Stimulated activated CD4-positive, alpha-beta T cell treated with anti-CD3 and anti-CD28 coated beads, TNF-alpha, amount 100 ng/mL, for 4 hours (primary cell): ENCODE data around the gene MFAP5.
A peak's percentile ranks its signal among the peaks of the same experiment; 100 is the strongest.

ENCODE experiments used
- DNase-seq, 3 experiments: peaks; one replicate each; pipeline ENCODE4 v3.0.0-alpha.2; 2020; ENCODE audit warnings: low read depth in 3 of 3

The MFAP5 gene, protein sequence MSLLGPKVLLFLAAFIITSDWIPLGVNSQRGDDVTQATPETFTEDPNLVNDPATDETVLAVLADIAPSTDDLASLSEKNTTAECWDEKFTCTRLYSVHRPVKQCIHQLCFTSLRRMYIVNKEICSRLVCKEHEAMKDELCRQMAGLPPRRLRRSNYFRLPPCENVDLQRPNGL

DNA sequence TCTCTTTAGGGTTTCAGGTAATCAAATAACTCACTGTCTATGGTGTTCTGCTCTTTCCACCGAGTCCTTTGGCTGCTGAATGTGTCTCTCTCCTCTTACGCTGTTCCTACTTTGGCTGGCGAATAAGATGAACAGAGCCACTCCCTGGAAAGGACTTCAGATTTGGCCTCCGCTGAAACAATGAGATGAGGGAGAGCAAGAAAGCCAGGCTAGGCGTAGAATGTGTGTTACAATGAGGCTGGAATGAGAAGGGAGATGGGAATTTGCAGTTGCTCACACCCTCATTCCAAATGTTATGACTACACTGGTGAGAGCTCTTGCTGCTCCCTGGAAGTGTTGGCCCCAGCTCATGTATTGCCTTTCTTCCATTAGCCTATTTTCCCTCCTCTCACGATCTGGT lies at the start of gene MFAP5:
TSS of gene MFAP5 (minus strand) at position 234 of the 400 bp plus-strand sequence. CDS start 722 bp downstream, outside the sequence.
- DNase-seq: no peak

DNA sequence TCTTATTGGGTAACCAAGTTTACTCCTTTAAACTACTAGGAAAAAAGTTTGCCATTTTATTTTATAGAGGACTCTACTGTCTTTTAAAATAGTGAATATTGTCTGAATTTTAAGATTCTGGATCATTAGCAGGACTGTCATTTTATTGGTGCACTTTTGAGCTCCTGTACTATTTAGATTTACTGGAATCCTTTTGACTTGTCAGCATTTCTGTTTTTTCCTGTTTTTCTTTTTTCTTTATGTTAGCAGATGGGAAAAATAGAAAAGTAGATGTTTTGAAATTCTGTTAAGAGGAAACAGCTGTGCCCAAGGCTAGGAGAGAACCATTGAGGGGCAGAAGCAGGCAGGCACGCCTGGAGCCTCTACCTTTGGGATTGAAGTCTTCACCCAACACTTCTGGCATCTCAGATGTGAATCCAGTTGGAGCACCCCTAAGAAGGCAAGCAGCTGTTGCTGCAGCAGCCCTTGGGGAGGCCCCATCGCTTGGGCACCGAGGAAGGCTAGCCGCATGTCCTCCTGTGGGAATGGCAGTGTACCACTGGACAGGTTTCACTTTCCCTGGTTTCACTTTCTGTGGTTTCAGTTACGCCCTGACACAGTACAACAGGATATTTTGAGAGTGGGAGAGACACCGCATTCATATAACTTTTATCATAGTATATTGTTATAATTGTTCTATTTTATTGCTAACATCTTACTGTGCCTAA lies 46.7 kb upstream of the MFAP5 start:
- no peak for DNase-seq

DNA sequence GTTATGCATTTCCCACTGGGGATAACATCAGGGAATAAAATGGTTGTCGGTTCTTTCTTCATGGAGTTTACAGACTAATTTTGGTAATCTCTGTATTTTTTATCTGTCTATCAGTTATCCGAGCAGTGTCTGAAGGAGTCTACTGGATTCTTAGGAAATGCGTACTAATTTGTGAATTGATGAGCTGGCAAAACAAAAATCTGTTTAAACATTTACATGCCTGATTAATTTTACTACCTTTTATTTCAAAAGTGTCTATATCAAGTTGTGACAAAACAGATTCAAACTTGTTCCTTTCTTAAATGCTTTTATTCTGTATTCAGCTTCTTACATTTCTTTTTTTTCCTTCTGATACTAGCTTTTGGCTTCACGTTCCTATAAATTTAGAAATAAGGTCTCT lies 39.5 kb upstream of the MFAP5 start:
- DNase-seq: no peak

DNA sequence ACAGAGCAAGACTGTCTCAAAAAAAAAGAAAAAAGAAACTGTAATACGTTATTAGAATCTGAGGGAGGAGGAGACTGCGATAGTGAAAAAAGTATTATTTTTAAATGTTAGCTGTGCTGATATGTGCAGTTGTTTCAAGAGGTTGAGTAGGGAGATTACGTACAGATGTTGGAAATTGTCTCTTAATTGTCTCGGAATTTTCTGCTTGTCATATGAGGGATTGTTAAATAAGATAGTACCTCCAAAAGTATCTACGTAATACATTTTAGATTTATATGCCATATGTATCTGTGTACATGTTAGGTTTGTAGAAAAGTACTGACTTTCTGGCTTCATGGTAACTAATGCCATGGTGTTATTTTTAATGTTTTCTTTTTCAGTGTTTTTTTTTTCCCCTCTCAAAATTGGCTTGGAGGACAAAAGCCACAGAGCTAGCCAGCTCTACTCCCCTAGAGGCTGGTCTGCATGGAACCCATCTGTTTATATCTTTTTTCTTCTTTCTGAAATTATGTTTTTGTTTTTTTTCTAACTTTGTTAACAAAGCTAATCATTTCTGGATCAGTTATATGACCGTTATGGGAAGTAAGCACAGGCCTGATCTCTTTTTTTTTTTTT lies 38.5 kb upstream of the MFAP5 start:
- DNase-seq: no peak

DNA sequence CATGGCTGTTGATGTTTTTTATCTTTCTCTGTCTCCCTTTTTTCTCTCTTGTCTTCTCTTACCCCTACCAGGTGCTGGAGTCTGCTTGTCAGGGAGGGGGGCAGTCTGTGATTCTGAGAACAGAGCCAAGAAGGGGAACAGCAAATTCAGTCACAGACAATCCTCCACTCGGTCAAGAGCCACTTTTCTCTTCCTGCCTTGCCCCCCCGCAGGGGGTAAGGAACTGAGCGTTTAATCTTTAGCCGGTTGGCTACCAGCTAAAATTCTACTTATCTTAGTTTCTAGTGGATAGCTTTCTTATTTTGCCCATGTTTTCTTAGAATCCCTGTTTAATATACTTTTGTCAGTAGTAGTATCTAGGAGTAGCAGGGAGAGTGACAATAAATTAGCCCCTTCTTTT lies 37.1 kb upstream of the MFAP5 start:
- DNase-seq: no peak

DNA sequence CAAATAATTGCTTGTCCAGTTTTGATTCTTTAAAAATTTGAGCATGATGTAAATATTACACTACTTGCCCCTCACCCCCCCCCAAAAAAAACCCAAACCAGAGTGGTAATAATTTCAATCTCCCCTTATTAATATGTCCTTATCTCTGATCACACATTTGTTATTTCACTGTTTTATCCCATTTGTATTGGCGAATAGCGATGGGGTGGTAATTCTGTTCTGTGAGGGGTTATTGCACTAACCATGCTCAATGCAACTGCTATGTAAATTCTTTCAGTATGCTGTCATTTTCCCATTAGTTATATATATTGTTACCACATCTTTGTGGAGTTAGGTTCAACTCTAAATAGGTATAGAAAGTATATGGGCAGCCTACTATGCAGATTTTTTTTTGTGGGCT lies 36.3 kb upstream of the MFAP5 start:
- no peak for DNase-seq

DNA sequence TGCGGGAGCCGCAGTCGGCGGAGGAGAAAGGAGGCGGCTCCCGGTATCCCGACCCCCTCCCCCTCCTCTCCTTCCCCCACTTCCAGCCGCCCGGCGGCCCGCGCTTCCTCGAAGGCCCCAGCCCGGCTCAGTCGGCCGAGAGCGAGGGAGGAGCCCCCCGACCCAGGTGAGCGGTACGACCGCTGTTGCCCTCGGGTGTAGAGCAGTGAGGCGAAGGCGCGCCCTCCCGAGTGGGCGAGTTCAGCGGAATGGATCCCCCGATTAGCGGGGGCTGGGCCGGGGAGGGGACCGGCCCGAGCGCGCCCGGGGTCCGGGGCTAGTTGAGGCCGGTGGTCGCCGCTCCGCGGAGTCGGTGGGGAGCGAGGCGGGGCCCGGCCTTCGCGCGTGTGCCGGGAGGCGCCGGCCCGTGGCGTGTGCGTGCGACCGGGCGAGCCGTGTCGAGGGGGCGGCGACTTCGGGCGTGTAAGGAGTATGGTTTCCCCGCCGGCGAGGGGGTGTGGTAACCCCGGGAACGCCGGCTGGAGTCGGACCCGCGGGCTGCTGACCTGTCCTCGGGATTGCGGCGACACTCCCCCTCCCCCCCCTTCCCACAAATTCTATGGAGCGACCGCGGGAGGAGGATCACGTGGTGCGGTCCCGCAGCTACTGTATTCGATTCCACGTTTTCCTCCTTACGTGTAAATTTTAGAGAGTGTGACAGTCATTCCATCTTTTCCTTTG lies 35.7 kb upstream of the MFAP5 start:
- DNase-seq: peak; percentile 17 to 35 (median 32)

DNA sequence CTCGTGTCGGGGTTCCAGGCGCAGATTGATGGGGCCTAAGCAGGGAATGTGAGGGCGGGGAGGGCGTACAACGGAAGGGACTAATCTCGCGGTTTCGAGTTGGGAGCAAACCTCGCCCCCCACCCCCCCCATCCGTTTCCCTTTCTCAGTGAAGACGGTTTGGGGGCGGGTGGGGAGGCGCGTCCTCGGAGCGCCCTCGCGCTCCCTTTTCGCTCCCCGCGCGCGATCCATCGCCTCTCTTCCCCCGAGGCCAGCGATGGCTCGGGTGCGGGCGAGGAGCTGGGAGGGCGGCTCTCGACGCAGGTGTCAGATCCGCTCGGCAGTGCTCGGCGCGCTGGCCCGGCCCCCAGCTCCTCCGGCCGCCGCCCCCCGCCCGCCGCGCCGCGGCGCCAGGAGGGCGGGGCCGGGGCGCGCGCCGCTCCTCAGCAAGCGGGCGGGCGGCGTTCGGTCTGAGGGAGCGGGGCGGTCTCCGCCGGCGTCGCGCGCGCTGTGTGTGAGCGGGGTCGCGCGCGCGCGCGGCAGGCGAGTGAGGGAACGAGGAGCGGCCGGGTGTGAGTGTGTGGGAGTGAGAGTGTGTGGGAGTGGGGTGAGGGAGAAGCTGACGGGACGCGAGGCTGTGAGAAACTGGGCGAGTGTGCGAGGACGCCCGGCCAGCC lies 35.0 kb upstream of the MFAP5 start, which contains the start of gene RIMKLB:
TSS of gene RIMKLB (plus strand) at position 516 of the 656 bp plus-strand sequence. CDS start 15,876 bp downstream, outside the sequence.
- peak; percentile 62 to 83 (median 79) for DNase-seq

DNA sequence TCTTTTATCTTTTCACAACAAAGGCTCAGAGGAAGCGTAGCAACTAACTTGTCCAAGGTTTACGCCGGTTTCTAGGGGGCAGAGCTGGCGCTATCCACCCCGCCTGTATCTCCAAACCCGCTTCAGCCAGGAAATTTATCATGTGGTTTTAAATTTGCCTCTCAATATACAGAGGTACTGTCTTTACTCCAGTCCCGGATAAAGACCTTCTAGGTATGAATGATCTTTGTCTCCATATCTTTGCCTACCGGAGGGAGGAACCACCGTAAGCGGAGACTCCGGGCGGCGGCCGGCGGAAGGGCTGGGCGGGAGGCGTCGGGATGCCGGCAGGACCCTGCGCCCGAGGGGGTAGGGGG lies 34.5 kb upstream of the MFAP5 start:
- DNase-seq: no peak

DNA sequence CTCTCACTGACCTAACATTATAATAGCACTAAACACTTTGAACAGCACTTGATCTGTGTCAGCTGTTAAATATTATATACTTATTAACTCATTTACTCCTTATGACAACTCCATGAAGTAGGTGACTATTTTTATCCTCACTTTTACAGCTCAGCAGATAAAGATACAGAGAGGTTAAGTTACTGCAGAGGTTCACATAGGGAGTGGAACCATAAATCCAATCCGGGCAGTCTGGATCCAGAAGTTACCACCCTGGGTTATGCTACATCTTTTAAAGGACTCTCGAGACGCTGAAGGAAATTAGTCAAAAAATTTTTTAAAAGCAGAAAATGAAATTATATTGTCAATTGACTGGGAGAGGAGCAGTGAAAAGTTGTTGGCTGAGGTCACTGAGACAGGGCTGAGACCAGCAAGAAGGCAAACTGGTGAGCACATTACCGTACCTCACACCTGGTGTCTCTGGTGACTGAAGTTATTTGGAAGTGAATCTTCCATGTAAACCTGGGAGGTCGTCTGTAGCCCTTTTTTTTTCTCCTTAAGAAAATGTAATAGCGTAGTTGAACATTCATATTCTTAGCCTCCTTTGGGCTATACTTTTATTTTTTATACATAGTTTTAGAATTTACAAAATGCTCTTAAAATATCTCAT lies 33.9 kb upstream of the MFAP5 start:
- DNase-seq: no peak

DNA sequence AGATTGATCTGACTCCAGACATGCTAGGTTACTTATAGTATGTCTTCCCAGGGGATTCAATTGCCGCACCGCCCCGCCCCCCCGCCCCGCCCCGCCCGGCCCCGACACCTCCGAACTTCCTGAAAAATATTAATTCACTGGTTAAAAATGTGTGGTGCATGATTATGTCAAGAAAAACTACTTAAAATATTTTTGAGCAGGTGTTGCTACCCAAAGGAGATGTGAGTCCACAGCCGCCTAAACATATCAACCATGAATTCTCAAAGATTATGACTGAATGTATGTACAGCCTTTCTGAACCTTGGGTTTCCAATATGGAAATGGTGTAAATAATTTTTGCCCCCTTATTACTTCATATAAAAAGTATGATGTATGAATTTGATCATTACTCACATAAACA lies 32.5 kb upstream of the MFAP5 start:
- DNase-seq: no peak

DNA sequence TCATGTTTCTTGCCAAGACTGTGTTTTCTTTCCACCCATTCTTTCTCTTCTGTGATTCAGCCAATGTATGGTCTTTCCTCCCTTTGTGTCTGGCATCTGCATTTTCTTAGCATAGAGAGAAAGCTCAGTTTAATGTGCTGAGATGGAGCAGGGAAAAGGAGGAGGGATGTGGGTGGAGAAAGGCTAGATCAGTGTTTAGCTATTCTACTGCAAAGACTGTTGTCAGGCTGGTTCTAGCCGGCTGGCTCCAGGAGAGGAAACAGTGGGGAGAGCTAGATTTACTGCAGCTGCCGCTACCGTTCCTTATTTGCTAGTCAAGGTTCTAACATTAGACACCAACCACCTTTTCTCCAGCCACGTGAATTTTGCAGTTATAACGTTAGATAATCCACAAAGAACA lies 29.9 kb upstream of the MFAP5 start:
- no peak for DNase-seq

DNA sequence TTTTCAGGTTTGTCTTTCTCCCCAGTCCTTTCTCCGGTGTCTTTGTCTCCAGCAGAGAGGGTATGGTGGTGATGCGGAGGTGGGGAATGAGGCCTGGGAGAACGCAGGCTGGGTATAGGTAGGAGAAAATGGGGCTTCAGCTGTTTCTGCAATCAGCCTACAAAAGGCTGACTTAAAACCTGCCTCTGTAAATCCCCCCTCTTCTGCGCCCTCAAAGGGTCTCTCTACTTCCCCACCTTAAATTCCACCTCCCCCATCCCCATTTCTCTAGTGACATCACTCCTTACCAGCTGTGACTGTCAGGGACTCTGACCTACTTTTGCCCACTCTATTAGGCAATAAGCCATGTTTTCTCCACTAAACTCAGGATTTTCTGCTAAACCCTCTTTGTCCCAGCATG lies 27.1 kb upstream of the MFAP5 start:
- DNase-seq: no peak

DNA sequence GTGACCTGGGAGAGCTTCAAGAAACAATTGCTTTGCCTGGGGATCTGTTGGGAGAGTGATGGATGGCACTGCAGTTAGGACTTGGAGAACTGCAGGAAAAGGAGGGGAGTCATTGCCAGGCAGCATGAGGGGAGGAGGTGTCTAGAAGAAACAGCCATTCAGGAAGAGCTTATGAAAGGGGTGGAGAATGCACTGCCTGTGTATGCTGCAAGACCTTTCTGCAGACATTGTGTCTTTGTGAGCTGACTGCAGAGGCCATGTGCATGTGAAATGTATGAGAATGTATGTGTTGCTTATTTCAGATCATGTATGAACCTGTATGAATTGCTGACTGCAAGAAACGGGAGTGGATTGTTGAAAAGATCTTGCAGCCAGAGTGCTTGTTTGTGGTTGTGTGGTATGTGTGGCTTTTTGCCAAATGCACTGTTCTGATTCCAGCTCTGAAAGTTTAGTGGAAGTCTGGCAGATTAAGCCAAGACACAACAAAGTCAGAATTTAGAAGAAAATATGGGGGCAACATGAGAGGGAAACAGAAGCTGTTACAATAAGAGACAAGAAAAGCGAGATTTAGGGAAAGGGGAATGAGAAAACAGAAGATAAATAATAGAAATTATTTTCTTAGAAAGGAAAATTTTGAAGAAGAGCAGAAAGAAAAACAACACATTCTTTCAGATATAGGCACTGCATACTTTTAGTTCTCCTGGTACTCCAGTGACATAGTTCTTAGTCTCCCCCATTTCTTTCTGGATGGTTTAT lies 25.4 kb upstream of the MFAP5 start:
- DNase-seq: no peak

DNA sequence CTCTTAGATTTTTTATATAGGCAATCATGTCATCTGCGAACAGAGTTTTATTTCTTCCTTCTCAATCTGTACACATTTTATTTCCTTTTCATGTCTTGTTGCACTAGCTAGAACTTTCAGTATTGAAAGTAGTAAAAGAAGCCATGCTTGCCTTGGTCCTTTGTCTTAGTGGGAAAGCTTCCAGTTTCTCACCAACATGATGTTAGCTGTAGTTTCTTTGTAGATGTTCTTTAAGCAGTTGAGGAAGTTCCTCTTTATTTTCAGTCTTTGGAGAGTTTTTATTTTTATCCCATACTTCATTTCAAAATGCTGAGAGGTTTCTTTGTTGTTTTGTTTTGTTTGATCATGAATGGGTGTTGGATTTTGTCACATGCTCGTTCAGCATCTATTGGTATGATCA lies 22.4 kb upstream of the MFAP5 start:
- DNase-seq: no peak

DNA sequence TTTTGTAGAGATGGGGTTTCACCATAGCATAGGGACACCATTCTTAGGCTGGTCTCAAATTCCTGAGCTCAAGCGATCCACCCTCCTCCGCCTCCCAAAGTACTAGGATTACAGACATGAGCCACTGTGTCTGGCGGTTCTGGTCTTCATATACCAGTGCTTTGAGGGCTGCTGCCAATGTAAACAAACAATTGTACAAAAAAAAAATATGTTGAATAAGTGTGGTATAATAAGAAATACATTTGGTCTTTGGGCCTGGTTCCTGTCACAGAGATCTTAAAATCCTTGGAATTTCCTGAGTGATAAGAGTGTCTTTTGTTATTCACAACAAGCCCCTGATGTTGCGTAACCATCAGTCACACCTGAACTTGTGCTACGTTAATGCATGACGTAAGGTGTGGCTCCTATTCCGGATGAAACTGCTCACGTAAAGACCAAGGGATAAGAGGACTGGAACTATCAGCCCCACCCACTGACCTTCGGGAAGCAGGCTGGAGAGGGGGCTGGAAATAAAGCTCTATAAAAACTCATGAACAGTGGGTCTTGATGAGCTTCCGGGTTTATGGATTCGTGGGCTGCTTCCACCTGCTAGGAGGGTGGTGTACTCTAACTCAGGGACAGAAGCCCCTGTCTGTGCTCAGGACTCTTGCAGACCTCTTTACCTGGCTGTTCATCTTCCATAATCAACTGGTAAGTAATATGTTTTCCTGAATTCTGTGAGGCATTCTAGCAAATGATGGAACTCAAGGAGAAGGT lies 18.7 kb upstream of the MFAP5 start:
- no peak for DNase-seq

DNA sequence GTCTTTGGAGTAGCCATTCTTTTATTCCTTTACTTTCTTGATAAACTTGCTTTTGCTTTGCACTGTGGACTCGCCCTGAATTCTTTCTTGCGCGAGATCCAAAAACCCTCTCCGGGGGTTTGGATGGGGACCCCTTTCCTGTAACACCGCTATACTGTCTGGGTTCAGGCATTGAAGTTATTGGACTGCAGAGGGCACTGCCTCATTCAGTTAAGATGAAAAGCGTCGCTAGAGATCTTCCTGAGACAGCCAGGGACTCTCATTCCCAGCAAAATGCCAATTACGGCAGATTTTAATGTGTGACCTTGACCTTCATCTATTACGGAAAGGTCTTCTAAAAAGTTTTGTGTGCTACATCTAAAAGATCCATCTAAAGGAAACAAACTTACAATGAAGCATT lies 17.9 kb upstream of the MFAP5 start:
- no peak for DNase-seq

DNA sequence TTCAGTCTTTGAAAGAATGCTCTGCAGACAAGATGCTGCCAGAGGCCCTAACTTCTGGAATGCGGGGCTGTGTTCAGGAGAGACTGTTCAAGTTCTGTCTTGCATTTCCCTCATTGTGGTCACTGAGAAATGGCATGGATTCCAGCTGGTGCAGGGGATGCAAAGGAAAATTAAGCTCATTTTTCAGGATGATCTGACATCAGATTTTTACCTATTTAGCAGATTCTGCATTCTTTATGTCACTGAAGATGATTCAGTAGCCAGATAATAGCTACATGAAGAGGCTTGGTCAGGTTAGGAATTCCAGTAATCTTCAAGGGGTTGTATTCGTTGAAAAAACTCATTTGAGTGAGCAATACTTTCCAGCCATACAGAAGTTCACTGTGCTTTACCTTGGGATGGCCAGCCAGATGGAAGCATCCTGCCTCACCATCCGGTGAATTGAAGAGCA lies 16.1 kb upstream of the MFAP5 start:
- DNase-seq: no peak

DNA sequence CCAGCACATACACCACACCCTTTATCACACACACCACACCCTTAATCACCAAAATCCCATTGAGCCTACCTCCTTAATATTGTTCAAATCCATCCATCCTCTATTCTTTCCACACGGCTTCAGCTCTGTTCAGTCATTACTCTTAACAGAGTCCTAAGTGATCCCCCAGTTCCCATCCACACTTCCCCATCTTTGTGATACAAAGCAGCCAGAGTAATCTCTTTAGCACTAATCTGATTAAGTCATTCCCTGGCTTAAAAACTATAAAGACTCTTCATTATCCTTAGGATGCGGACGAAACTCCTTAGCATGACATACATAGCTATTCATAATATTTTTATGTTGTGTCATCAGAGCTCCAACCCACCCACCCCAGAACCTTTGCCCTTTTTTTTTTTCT lies 14.7 kb upstream of the MFAP5 start:
- no peak for DNase-seq

DNA sequence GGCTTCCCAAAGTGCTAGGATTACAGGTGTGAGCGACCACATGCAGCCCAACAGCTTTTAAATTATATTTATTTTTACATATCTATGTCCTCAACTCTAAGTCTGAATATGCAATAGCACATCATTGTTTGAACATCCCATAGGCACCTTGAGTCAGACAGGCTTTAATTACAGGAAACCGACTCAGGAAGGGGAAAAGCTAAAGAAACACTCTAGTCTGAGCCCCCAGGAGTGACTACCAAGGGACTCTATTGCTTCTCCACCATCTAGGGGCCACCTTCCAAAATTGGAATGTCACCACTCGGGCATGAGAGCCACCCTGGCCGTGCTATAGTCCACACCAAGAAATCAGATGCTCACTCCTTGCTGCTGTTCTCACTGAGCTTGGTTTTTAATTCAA lies 14.0 kb upstream of the MFAP5 start:
- no peak for DNase-seq
